AG09309 (cell line): ENCODE data around the gene LRRC45.

ENCODE experiments used
- DNase-seq: peaks from one replicate; pipeline ENCODE4 v3.0.0-alpha.2; 2010; ENCODE audit warnings: low read depth
- H3K4me3 ChIP-seq: 2 replicates; pipeline ENCODE4 v1.5.1; 2011; ENCODE audit warnings: mild to moderate bottlenecking, low read depth, low read length, moderate library complexity; ENCODE audit not compliant: control insufficient read depth
- TF ChIP-seq, protein P1 (sequence below): IDR thresholded peaks from 2 replicates; pipeline ENCODE4 v1.5.1; 2011; ENCODE audit warnings: mild to moderate bottlenecking, low read depth, low read length, inconsistent platforms; ENCODE audit not compliant: insufficient read depth, control insufficient read depth; ENCODE audit errors: missing control alignments

LRRC45 gene

DNA sequence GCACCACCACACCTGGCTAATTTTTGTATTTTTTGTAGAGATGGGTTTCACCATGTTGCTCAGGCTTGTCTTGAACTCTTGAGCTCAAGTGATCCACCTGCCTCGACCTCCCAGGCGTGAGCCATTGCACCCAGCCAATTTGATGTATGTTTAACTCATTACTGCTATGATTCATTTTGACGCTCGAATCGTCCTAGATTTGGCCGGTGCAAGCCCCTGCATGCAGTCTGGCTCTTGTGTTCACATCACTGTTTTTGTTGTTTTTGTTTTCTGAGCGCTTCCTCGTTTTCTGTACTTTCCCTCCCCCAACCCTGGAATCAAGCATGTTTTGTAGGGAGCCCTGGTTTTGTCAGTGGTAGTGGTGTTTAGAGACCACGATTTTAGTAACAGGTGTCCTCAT, 50.3 kb downstream of the LRRC45 start:
- no peak for DNase-seq
- TF ChIP-seq, protein P1, sequence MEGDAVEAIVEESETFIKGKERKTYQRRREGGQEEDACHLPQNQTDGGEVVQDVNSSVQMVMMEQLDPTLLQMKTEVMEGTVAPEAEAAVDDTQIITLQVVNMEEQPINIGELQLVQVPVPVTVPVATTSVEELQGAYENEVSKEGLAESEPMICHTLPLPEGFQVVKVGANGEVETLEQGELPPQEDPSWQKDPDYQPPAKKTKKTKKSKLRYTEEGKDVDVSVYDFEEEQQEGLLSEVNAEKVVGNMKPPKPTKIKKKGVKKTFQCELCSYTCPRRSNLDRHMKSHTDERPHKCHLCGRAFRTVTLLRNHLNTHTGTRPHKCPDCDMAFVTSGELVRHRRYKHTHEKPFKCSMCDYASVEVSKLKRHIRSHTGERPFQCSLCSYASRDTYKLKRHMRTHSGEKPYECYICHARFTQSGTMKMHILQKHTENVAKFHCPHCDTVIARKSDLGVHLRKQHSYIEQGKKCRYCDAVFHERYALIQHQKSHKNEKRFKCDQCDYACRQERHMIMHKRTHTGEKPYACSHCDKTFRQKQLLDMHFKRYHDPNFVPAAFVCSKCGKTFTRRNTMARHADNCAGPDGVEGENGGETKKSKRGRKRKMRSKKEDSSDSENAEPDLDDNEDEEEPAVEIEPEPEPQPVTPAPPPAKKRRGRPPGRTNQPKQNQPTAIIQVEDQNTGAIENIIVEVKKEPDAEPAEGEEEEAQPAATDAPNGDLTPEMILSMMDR: no peak
- no peak overlapping the region for H3K4me3 ChIP-seq

DNA sequence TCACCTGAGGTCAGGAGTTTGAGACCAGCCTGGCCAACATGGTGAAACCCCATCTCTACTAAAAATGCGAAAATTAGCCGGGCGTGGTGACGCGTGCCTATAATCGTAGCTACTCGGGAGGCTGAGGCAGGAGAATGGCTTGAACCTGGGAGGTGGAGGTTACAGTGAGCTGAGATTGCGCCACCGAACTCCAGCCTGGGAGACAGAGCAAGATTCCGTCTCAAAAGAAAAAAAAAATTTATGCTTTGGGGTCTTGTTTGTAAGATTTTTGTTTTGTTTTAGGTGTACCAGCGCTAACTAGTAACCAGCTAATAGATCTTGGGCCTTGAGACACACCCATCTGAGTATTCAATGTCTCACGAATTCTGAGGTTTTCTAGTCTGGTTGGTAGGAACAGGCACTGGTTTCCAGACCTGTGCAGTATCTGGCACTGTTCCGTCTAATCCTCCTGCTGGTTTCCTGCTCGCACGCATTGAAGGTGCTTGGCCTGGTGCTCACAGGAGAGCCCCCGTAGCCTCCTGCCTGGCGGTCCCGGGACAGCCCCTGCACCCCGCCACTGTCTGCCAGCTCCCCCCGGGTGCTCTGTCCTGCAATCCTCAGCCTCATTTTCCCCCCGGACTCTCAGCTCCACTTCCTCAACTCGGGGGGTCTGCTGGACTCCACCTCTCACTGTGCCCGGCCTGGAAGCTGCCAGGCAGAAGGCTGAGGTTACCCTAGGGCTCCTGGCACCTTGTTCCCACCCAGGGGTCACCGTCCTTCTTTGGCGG, 53.1 kb downstream of the LRRC45 start:
- TF ChIP-seq, protein P1: no peak
- no peak overlapping the region for H3K4me3 ChIP-seq
- no peak for DNase-seq

DNA sequence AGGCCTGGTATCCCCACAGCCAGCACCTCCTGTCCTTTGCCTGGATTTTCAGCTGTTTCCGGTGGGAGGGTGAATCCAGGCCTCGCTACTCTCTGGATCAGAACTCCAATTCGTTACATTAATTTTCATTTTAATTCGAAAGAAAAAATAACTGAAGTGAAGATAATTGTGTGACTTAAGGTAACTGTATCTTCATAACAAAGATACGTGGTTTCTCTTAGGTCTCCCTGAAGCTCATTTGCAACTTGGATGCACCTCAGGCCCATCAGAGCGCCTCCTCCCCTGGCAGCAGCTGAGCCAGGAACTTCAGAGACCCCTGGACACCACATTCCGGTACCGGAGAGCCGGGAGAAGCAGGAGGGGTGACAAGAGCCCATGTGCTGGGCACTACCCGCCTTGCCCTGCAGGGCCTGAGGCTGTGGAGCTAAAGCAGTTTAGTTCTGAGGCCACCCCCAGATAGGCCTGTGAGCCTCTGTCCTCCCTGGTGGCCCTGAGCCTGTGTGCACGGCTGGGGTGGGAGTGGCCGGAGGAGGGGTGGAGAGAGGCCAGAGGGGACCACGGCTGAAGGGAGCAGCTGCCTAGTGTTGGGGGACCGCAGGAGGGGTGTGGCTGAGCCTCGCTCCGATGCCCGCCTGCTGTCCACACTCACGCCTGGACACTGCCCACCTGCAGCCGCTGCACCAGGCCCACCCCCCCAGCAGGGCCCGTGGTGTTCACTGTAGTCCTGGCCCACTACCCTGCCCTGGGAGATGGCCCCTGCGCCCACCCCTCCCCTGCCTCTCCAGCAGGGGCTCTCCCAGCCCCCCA, 53.9 kb downstream of the LRRC45 start:
- no peak for DNase-seq
- no peak overlapping the region for H3K4me3 ChIP-seq
- TF ChIP-seq, protein P1: no peak

DNA sequence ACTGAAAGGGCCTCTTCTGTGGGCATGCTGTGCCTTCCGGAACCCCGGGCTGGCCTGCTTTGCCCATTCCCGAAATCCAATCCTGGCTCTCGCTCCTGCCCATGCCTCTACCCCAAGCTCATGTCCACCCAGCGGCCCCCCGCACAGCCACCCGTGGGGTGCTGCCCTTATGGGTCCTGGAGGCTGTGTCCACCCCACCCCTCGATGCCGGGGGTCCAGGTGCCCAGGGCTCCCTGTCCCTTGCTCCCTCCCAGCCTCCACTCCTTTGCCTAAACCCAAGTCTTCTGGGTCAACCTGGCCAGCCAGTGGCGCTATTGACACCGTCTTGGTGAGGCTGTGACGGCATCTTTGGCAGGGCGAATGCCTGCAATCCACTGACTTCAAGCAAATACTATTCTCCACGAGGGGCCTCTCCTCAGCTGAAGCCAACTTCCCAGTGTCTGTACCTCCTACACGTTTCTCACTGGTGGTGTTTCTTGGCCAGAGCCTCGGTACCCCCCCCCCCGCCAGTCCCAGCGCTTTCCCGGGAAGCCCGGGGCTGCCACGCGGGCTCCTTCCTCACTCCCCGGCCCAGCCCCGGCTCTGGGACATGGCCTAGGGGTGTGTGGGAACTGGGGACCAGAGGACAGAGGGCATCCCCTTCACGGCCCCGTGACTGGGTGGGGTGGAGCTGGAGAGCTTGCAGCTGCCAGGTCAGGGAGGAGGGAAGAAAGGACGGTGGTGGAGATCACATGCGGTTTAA, 54.7 kb downstream of the LRRC45 start:
- no peak for DNase-seq
- H3K4me3 ChIP-seq: no peak overlapping the region
- TF ChIP-seq, protein P1: no peak

DNA sequence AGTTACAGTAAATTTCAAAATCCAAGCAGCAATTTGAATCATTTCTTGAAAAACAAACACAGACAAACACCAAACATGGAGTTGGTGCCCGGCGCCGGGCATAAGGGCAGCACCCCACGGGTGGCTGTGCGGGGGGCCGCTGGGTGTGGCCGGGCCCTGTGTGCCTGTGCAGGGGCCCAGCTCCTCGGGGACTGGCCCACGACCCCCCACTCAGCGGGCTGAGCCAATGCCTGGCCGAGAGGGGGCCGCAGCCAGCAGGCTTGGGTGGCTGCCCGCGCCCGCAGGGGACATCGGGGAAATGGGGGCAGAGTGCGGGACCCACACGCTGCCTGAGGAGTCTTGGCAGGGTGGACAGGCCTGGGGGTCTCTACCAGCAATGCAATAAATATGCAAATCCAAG, 55.3 kb downstream of the LRRC45 start:
- DNase-seq: no peak
- TF ChIP-seq, protein P1: no peak
- no peak overlapping the region for H3K4me3 ChIP-seq

DNA sequence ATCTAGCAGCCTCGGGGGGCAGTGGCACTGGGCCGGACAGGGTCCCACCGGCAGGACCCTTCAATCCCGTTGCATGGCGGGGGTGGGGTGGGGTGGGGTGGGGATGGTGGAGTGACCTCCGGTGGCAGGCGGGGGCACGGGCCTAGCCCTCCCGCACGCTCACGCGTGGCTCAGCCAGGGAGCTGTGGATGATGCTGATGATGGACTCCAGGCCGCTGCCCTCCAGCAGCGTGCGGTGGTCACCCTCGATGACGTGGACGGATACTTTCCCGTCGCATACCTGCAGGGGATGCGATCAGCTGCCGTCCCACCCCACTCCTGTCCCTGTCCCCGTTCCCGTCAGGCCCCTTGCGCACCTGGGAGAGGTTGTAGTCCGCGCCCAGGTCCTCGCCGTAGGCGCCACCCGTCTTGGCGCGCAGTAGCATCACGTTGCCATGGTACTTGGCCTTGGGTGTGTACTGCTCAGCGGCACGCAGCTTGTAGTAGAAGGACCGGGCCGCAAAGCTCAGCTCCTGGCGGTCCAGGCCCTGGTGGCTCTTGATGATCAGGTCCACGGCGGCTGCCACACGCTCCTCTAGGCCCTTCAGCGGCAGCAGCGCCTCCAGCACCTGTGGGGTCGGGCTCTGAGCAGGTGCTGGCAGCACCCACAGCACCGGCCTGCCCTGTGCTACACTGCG, 56.0 kb downstream of the LRRC45 start:
- no peak overlapping the region for H3K4me3 ChIP-seq
- no peak for DNase-seq
- TF ChIP-seq, protein P1: no peak
